Activated B cell treated with CpG ODN at 0.5 μM for 24 hours (primary cell): ENCODE measurements around the gene KCNK2. TPM values are rescaled to one million over a fixed set of nuclear protein-coding genes. Genes with fewer than 3 reads are reported as not detected.

ENCODE experiments used
- ATAC-seq: fragments of 200-7000 bp; cut with Tn5 transposase; one replicate; pipeline ENCODE4 v1.10.0; 2021; ENCODE audit warnings: low read depth, mild to moderate bottlenecking, moderate library complexity
- CTCF ChIA-PET: fragments of 350-600 bp; sonication (Branson Sonifier 250); formaldehyde crosslinking; loops from one replicate; lab custom pipeline; 2021; ENCODE audit warnings: antibody characterized with exemption; lab: Charles Lee
- POLR2A ChIA-PET: fragments of 350-600 bp; sonication (Branson Sonifier 250); formaldehyde crosslinking; loops from one replicate; lab custom pipeline; 2021; ENCODE audit warnings: antibody characterized with exemption; lab: Charles Lee
- DNase-seq: peaks from one replicate; pipeline ENCODE4 v3.0.0; 2022
- H3K27ac Mint-ChIP-seq: one replicate; pipeline ENCODE4 v1.8.0; 2020; ENCODE audit warnings: mixed read lengths
- H3K27me3 Mint-ChIP-seq: one replicate; pipeline ENCODE4 v1.8.0; 2021; ENCODE audit warnings: mixed read lengths
- H3K36me3 Mint-ChIP-seq: one replicate; pipeline ENCODE4 v1.8.0; 2021; ENCODE audit warnings: low read depth, mixed read lengths
- H3K4me1 Mint-ChIP-seq: one replicate; pipeline ENCODE4 v1.8.0; 2021; ENCODE audit warnings: mixed read lengths
- H3K4me3 Mint-ChIP-seq: one replicate; pipeline ENCODE4 v1.8.0; 2020; ENCODE audit warnings: mild to moderate bottlenecking, mixed read lengths
- H3K9me3 Mint-ChIP-seq: one replicate; pipeline ENCODE4 v1.8.0; 2020; ENCODE audit warnings: mixed read lengths
- CTCF ChIP-seq: fragments of 200-600 bp; IDR thresholded peaks from one replicate; pipeline ENCODE4 v1.8.0; 2022; ENCODE audit warnings: antibody characterized with exemption, mild to moderate bottlenecking
- intact Hi-C: fragments of 100-400 bp; cut with micrococcal nuclease; formaldehyde crosslinking; loops from one replicate; pipeline ENCODE4 v1.15.1; 2024
- total RNA-seq: library from RNA; stranded (reverse); gene quantifications from 2 replicates; pipeline ENCODE4 v1.2.3, GENCODE V29; 2022

Gene KCNK2
- total RNA-seq, 1 donor from 2014 or later = not detected

DNA sequence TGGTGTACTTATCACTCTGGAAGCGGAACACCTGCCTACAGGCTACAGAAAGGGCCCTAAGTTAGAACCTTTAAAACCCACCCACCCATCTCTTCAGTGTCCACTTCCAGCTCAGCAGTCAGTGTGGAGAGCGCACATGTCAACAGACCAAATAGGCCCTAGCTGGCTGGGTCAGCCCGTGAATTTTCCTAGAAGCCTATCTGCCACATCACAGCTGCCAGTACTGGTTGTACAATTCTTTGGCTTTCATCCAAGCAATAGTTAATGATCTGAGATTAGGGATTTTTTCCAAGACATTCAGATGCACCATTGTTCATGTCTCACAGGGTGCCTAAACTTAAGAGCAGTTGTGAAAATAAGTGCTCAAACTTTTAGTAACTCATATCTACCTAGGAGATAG is 197.1 kb downstream of the KCNK2 start:
- Mint-ChIP-seq H3K4me3 (no peak overlapping the region), H3K27ac (no peak overlapping the region), H3K36me3 (no peaks in the 10 kb centered on the region), H3K4me1 (no peaks in the 10 kb centered on the region), H3K9me3 (no peaks in the 10 kb centered on the region), H3K27me3 (no peaks in the 10 kb centered on the region)
- no peak for TF ChIP-seq CTCF
- no peak for ATAC-seq
- ChIA-PET CTCF (no interaction called here), POLR2A (no interaction called here)
- intact Hi-C loops = no loop called here
- no peak for DNase-seq

- H3K36me3 Mint-ChIP-seq = no peaks in the 10 kb centered on the region
- CTCF ChIA-PET = no interaction called here
- POLR2A ChIA-PET = no interaction called here
- no peaks in the 10 kb centered on the region for H3K9me3 Mint-ChIP-seq
- no peaks in the 10 kb centered on the region for H3K4me1 Mint-ChIP-seq
- TF ChIP-seq CTCF = no peak
- intact Hi-C loops = no loop called here
- H3K4me3 Mint-ChIP-seq = no peak overlapping the region
- no peaks in the 10 kb centered on the region for H3K27me3 Mint-ChIP-seq
- DNase-seq = no peak
- no peak overlapping the region for H3K27ac Mint-ChIP-seq
- no peak for ATAC-seq
These were observed 200.0 kb downstream of the KCNK2 start for GRCh38 chr1:215282557-215282956.

GRCh38 chr1:215285013-215285800 is 202.7 kb downstream of the KCNK2 start:
- Mint-ChIP-seq H3K4me1 (no peaks in the 10 kb centered on the region), H3K9me3 (peaks cover 4% of the 10 kb centered on the region), H3K27ac (no peak overlapping the region), H3K36me3 (no peaks in the 10 kb centered on the region), H3K27me3 (no peaks in the 10 kb centered on the region), H3K4me3 (no peak overlapping the region)
- no peak for ATAC-seq
- no peak for TF ChIP-seq CTCF
- CTCF ChIA-PET = no interaction called here
- intact Hi-C loops = no loop called here
- DNase-seq = no peak
- POLR2A ChIA-PET = no interaction called here
